ENCODE measurements around the gene HAUS7.

The HAUS7 gene

DNA sequence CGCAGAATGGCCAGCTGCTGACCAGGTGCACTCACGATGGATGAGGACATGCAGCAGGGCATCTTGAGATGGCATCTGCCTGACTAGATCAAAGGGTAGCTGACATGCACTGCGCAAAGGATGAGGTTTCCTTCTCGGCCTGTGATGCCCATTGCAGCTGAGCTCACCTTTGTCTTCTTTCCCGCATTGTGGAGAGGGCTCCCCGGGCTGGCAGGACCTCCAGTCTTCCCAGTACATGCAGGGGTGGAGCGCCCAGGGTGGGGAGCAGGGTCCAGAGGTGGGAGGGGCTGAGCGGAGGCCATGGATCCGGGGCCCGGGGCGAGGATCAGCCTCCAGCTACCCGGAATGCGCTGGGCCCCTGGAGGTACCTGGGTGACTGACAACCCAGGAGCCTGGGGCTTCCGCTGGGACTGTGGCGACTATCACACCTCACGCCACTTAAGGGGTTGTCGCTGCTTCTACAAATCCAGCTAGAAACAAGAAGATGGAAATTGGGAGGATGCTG lies 36.5 kb downstream of the HAUS7 start:
- no peak for DNase-seq

DNA sequence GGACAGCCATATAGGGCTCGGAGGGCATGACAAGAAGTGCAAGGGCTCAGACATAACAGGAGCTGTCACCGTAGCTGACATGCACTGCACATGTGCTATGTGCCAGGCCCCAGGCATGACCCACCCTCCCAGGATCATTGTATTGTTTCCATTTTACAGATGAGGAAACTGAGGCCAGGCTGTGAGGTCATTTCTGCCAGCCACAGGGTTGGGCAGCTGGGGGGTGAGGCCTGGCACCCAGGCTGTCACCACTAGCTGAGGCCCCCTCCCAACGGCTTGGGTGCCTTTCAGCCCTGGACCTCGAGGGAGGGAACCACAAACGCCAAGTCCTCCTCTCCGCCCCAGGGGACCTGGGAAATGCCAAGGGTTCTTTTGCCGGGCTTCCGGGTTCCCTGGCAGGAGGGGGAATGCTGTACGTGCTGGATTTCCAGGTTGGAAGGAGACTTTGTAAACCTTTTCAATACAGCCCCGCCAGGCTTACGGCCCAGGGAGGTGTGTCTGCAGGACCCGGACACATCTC lies 37.2 kb downstream of the HAUS7 start:
- DNase-seq, result no peak

DNA sequence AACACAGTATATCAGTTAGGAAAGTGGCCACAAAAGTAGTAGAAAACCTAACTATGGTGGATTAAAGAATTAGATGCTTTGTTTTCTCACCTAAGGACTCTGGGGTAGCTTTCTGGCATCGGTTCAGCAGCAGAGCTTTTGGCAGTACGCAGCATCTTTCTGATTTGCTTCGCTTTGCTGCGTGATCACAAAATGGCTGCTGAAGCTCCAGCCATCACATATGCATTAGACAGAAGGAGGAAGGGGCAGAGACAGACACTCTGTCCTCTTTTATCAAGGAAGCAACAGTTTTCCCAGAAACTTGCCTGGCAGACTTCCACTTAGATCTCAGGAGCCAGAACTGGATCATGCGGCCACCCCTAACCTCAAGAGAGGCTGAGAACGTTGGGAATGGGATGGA lies 39.6 kb downstream of the HAUS7 start:
- DNase-seq, result no peak

DNA sequence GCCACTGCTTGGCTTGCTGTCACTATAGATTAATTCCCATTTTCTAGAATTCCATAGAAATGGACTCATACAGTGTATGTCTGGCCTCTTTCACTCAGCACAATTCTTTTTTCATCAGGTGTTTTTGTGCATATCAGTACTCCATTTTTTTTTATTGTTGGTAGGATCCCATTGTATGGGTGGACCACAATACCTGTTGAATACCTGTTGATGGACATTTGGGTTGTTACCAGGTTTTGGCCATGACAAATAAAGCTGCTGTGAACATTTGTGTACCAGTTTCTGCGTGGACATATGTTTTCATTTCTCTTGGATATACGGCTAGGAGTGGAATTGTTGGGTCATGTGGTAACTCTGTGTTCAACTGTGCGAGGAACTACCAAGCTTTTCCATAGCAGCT lies 44.2 kb downstream of the HAUS7 start:
- DNase-seq, result no peak

DNA sequence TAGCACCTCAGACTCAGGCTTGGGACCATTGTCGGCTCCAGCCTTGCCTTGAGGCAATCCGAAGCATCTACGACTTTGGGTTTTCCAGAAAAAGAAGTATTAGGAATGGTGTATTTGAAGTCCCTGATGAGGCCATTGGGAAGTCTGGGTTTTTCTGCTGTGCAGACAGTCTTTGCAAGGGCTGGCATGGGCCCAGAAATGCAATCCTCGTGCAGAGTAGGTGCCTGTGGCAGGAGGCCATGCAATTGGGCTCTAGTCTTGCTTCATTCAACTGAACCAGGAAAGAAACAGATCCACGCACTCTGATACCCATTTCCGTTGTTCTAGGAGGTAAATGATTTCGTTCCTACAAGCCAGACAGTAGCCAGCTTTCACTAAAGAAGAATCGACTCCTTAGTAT lies 46.7 kb downstream of the HAUS7 start:
- no peak for DNase-seq

DNA sequence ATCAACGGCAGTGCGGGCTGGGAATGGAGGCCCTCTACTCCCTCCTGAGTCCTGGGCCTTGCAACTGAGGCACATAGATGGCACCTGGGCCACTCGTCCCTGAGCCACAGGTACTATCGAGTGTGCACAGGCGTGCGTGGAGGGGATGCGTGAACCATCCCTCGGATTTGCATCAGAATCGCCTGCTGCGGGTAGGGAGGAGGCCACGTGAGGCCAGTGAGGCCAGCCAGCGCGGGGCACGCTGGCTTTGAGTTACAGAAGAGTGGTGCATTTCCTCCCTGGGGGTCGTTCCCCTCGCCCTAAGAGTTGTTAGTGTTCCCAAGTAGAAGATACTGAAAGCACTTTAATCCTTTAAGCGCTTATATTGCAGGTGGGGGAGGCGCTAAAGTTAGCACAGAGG lies 48.5 kb downstream of the HAUS7 start:
- no peak for DNase-seq

DNA sequence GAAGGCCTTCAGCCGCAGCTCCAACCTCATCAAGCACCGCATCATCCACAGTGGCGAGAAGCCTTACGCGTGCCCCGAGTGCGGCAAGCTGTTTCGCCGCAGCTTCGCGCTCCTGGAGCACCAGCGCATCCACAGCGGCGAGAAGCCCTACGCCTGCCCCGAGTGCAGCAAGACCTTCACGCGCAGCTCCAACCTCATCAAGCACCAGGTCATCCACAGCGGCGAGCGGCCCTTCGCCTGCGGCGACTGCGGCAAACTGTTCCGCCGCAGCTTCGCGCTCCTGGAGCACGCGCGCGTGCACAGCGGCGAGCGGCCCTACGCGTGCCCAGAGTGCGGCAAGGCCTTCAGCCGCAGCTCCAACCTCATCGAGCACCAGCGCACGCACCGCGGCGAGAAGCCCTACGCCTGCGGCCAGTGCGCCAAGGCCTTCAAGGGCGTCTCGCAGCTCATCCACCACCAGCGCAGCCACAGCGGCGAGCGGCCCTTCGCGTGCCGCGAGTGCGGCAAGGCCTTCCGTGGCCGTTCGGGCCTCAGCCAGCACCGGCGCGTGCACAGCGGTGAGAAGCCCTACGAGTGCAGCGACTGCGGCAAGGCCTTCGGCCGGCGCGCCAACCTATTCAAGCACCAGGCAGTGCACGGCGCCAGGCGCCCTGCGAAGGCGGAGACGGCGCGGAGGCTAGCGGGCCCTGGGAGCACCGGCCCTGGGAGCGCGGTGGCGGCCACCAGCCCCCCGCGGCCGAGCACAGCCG lies 49.4 kb downstream of the HAUS7 start:
- no peak for DNase-seq

DNA sequence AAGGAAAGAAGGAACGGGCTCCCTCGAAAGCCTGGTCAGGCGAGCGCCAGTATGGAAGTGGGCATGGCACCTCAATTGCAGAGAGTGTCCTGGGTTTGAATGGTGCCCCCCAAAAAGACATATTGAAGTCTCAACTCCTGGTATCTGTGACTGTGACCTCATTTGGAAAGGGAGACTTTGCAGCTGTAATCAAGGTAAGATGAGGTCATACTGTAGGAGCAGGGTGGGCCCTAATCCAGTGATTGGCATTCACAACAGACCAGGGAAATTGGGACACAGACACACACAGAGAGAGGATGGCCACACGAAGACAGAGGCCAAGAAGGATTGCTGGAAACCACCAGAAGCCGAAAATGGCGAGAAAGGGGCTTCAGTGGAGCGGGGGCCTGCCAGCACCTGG lies 52.7 kb downstream of the HAUS7 start:
- no peak for DNase-seq

DNA sequence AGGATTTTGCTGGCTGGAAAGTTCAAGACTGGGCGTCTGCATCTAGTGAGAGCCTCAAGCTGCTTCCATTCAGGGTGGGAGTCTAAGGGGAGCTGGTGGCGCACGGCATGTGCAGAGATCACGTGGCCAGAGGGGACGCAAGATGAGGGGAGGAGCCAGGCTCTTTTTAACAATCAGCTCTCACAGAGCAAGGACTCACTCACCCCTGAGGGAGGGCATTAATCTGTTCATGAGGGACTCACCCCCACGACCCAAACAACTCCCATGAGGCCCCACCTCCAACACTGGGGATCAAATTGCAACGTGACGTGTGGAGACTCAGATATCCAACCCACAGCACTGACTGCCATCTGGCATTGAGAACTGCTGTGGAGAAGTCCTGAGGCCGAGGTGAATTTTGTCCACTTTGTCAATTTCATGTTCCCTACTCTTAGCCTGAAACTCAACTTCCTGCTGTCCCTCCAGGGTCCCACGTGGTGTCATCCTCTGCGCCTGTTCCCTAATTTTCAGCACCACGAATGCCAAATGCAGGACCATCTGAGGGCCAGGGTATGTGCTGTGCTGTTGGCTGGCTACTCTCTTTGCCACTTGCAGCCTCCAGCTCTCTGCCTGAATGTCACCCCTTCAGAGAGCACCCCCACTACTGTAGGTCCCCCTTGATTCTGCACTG lies 53.5 kb downstream of the HAUS7 start:
- DNase-seq, result no peak

DNA sequence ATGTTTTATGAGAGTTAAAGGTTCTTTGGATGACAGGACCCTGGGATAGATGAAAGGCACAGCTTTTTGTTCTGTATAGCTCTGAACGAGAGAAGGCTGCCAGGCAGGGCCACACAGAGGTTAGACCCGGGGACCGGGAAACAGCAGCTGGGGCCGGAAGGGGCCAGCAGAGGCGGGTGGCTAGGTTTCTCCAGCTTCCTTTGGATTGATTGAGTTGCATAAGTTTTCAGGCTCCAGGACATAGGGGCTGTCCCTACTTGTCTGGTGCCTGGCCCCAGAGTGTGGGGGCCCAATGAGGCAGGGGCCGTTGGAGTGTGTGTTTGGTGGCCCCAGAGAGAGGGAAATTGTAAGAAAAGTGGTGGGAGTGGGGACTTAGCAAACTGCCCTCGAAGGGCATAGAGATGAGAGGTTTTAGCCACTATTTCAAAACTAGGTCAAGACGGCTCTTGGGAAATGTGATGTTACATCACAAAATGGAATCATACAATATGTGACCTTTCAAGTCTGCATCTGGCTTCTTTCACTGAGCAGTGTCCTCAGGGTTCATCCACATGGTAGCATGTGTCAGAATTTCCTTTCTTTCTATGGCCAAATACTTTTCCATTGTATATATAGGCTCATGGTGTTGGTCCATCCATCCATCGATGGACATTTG lies 55.4 kb downstream of the HAUS7 start:
- no peak for DNase-seq

DNA sequence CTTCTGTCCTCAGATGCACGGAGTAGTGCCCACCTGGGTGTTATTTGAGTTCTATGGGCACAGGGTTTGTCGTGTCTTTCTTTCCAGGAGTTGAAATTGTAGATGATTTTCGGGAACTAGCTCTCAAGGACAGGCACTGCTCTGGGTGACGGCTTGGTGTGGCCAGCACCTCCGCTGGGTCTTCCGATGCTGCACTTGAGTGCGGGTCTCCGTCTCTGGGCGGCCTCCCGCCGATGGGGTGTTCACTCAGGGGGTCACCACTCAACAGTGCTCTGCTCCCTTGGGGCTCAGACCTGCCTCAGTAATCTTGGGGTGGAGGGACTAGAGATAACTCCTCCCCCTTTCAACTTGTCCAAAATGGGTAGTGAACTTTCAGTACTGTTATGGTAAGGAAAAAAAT lies 56.6 kb downstream of the HAUS7 start:
- no peak for DNase-seq

DNA sequence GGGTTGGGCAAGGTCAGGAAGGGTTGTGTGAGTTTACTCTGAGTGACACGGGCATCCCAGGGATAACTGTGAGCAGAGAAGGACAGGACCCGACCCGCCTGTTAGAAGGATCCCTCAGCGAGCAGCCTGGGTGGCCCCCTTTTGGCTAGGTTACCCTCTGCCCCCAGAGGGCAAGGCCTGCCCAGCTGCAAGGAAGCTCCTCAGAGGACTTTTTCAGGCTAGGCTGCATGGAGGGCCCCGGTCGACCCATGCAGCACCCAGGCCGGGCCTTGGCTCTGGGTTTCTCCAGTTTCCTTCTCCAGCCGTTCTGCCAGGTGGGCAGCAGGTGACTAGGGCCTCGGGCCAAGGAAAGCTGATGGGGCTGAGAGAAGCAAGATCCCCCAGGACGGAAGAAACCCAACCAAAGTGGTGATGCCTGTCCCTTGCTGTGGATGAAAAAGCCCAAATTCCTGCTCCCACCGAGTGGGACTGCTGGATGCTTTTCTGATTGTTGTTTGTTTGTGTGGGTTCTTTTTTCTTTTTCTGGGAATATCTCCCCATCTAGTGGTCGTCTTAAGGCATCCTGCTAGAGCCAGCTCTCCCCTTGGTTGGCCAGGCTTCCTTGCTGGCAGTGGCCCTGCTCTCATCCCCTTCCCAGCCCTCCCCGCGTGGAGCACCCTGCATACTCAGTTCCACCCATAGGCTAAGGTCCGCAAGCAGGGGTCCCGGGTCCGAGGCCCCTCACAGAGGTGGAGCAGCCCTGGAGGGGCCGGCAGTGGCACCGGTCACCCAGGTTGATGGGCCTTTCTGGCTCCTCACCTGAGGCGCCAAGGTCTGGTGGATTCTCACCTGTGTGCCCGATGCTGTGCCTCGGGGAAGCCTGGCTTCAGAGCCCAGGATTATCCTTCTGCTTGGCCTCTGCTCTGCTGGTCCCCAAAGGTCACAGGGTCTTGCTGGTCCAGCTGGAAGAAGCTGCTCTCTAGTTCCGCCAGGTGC lies 57.3 kb downstream of the HAUS7 start:
- no peak for DNase-seq

DNA sequence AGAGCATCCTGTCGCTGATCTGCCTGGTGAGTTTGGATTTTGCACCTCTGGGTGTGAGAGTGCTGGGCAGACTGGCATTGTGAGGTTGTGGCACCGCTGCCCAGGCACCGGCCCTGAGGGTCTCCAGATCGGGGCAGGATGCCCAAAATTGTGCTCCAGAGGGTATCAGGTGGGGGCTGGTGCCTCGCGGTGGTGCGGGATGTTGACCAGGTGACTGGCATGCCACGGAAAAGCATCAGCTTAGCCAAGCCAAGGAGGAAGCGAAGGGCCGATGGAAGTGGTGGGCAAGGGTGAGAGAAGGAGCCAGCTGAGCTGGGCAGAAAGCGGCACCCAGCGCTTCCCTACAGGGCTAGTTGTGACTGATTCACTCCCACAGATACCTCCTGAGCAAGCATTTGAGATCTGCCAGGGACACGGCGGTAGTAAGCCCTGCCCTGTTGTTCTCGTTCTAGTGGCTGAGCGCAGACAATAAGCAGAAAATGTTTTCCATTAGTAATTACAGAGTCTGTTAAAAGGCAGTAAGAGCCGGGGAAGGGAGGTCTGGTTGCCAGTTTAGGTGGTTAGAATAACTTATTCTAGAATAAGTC lies 58.3 kb downstream of the HAUS7 start:
- no peak for DNase-seq

DNA sequence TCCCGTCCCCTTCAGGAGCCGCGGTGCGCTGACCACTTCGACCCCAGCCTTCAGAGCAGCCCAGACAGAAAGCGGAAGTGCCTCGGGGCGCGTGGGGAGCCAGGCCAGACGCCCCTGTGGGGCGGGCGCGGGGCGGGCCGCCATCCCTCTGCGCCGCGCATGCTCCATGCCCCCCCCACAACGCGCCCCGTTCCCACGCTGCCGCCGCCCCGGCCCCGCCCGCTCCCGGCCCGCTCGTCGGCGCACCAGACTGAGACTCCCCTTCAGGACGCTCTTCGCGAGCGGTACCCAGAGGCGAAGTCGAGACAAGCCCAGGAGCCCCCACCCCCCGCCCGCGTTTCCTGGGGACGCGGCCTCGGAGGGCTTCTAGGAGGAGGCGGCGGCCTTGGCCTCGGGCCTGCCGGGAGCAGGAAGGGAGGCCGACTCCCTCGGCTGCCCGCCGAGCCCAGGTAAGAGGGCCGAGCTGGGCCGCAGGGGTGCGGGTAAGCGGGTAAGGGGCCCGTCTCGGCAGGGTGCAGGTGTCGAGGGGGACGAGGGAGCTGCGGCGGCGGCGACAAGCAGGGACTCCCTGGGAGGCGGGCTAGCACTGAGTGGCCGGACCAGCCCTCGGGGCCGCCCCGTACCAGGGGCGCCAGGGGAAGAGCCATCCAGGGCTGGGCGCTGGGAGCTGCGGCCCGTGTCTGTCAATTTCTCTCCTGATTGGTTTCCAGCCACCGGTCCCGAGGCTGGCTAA lies 59.0 kb downstream of the HAUS7 start, which contains the start of gene ZFP92:
Gene ZFP92 (plus strand): TSS at position 218 of the 733 bp plus-strand sequence. CDS start 6,851 bp downstream, outside the sequence.
- peak; percentile 25 for DNase-seq

DNA sequence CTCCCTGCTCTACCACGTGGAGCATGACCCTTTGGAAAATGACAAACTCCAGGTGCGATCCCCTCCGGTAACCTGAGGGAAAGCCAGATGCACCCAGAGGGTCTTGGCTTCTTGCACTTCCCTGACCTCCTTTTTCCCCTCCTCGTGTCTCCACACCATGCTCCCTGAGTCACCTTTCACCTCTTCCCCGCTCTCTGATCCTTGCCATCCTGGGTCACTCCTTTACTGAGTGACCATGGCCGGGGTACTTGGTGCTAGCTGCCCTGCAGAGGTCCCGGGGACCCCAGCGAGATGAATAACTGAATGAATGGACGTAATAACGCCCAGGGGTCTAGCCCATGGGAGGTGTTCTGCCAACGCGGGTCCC lies 59.5 kb downstream of the HAUS7 start:
- no peak for DNase-seq

DNA sequence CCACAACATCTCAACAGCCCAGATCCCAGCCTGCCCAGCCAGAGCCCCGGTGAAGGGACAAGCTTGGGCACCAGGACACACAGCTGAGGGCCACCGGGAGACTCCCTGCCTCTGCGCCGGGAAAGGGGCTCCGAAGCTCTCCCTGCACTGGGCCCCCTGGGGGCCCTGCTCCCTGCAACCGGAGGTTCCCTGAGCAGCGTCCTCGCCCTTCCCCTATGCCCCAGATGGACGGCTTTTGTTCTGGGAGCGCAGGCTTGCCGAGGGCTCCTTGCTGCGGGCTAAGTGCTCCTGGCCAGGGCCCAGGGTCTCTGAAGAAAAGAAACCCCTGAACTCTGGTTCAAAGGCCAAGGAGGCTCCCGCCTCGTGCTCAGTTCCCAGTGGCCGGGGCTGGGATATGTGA lies 60.0 kb downstream of the HAUS7 start:
- DNase-seq, result no peak

DNA sequence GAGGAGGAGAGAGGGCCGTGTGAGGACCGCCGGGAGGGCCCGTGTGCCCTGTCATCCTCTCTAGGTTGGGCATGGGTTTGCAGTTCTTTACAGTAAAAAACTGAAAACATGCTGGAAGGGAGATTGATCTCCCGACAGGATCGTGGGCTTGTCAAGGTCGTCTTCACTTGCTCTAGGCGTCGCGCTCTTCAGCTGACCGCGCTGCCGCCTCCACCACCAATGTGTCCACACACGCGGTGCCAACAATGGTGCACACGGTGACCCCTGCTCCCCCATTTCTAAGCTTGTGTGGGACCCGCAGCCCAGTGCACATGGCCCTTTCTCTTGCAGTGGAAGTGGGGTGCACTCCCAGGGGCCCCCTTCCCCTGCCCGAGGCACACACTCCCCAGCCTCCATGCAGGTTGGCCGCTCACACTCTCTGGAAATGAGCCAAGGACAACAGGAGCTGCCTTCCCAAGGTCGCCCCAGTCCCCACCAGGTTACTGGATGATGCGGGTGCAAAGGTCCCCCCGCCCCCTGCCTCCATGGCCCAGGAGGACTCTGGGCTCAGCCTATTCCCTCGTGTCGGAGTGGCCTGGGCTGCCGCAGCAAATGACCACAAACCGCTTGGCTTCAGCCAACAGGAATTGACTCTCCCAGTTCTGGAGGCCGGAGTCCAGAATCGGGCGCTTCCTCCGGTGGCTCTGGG lies 60.8 kb downstream of the HAUS7 start:
- no peak for DNase-seq

DNA sequence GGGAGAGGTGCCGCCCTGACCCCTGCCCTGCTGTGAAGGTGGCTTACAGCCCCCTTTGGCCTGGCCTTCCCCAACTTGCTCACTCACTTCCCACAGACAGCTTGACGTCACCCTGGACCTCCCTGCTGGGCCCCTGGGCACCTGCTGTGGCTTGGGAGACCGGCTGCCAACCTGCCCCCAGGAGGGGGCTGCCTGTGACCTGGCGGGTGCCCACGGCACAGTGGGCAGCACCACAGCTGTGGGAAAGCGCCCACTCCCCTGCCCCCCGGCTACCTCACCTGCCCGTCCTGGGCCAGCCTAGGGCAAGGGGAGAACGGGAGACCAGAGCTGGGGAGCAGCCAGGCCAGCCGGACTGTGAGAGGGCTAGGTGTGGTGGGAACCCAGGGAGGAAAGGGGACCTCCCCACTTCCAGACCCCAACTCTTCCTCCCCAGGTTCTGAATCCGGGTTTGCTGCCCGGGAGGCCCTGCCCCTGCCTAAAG lies 61.5 kb downstream of the HAUS7 start:
- DNase-seq, result no peak

DNA sequence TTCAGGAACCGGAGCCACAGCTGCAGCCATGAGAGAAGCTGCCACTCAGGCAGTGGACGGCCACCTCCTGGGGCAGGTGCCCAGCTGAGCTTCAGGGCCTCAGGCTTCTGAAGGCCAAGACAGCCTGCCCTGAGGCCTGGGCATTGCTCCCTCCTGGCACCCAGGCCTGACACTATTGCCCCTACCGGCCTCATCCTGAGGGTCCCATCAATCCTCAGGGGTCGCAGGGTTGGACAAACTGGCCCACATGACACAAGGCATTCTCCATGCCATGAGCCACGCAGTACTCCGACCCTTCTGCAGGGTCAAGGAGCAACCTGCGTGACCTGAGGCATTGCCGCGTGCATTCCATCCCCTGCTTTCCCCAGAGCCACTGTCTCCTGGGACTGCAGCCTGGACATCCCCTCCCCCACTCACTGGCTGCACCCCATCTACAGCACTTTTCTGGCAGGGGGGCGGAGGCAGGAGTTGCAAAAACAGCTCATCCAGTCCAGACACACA lies 62.1 kb downstream of the HAUS7 start:
- DNase-seq, result no peak

DNA sequence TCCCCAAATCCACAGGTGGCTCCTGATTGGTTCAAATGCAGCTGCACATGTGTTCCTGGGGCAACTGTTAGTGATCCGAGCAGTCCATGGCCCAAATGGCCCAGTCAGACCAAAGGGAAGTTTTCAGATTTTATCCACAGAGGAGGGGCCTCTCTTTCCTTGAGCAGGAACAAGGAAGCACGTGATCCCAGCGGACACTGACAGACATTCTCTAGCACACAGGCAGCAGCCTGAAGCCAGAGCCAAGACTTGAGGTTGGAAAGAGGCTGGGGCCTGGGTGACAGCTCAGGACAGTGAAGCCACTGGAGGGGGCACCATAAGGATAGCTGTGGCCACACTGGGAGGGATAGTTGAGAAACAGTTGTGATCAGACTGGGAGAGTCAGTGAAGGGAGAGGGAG lies 62.6 kb downstream of the HAUS7 start:
- no peak for DNase-seq
